ENCODE data around the gene ATF7.

DNA sequence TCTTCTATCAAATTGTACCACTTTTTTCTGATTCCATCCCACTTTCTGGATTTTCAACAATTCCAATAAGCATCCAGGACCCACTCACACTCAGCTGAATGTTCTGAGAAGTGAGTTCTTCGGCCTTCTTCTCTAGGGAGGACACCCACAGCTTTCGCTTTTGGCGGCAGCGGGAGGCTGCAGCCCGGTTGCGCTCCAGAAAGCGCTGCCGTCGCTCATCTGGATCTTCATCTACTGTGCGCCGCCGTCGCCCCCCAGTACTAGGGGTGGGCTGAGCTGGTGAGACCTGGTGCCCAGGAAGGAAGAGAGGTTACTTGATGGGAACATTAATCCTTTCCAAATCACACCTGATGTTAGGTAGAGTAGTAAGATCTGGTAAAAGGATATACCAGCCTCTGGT lies 101.7 kb downstream of the ATF7 start:
- TF ChIP-seq POLR2A (IDR thresholded peaks at IDR 0.05; ENCODE audit: low read depth, low read length): no peak
- TF ChIP-seq, protein P1, sequence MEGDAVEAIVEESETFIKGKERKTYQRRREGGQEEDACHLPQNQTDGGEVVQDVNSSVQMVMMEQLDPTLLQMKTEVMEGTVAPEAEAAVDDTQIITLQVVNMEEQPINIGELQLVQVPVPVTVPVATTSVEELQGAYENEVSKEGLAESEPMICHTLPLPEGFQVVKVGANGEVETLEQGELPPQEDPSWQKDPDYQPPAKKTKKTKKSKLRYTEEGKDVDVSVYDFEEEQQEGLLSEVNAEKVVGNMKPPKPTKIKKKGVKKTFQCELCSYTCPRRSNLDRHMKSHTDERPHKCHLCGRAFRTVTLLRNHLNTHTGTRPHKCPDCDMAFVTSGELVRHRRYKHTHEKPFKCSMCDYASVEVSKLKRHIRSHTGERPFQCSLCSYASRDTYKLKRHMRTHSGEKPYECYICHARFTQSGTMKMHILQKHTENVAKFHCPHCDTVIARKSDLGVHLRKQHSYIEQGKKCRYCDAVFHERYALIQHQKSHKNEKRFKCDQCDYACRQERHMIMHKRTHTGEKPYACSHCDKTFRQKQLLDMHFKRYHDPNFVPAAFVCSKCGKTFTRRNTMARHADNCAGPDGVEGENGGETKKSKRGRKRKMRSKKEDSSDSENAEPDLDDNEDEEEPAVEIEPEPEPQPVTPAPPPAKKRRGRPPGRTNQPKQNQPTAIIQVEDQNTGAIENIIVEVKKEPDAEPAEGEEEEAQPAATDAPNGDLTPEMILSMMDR (IDR thresholded peaks at IDR 0.05; ENCODE audit: extremely low read depth in 1 of 2, insufficient read depth in 1 of 2, low read depth in 1 of 2, low read length in 2 of 2): no peak
- TF ChIP-seq POLR2AphosphoS5 (IDR thresholded peaks at IDR 0.05; ENCODE audit: insufficient read depth, low read depth, low read length): no peak
- TF ChIP-seq MYC (IDR thresholded peaks at IDR 0.05; ENCODE audit: low read depth, low read length): no peak
- no peak for TF ChIP-seq EZH2 (IDR thresholded peaks at IDR 0.05; ENCODE audit: borderline replicate concordance, low read depth, low read length, severe bottlenecking)
- no peak for TF ChIP-seq GATA2 (IDR thresholded peaks at IDR 0.05; ENCODE audit: insufficient read depth, insufficient read length, low read depth, low read length)
- TF ChIP-seq FOS (IDR thresholded peaks at IDR 0.05; ENCODE audit: borderline replicate concordance, insufficient read depth, low read length): no peak
